RWPE2 (cell line): Measurements from ENCODE around the gene DNASE1L3.

Experiments
- ATAC-seq: fragments of 200-7000 bp; cut with Tn5 transposase; 3 replicates; pipeline ENCODE4 v1.9.1; 2021; ENCODE audit warnings: low read depth
- DNase-seq: peaks from one replicate; pipeline ENCODE4 v3.0.0-alpha.2; 2020; ENCODE audit warnings: low spot score
- H3K27ac ChIP-seq: fragments of 450-650 bp; 2 replicates; pipeline ENCODE4 v1.5.1; 2017; ENCODE audit warnings: mild to moderate bottlenecking; ENCODE audit not compliant: poor library complexity, severe bottlenecking
- H3K27me3 ChIP-seq: fragments of 250-450 bp; sonication (Bioruptor Pico); 2 replicates; pipeline ENCODE4 v1.5.1; 2021; ENCODE audit warnings: mild to moderate bottlenecking, moderate library complexity; ENCODE audit not compliant: insufficient read depth, poor library complexity, severe bottlenecking
- H3K36me3 ChIP-seq: fragments of 250-450 bp; sonication (Bioruptor Pico); 2 replicates; pipeline ENCODE4 v1.5.1; 2020; ENCODE audit warnings: low read depth, mild to moderate bottlenecking, moderate library complexity
- H3K4me1 ChIP-seq: fragments of 250-450 bp; sonication (Bioruptor Pico); 2 replicates; pipeline ENCODE4 v1.5.1; 2021; ENCODE audit warnings: mild to moderate bottlenecking, moderate library complexity; ENCODE audit not compliant: insufficient read depth, poor library complexity, severe bottlenecking
- H3K4me3 ChIP-seq: fragments of 250-450 bp; sonication (Bioruptor Pico); 2 replicates; pipeline ENCODE4 v1.5.1; 2021; ENCODE audit warnings: mild to moderate bottlenecking, moderate library complexity; ENCODE audit not compliant: severe bottlenecking
- H3K9me3 ChIP-seq: fragments of 250-450 bp; sonication (Bioruptor Pico); 2 replicates; pipeline ENCODE4 v1.5.1; 2021; ENCODE audit warnings: mild to moderate bottlenecking, moderate library complexity; ENCODE audit not compliant: severe bottlenecking
- TF ChIP-seq, protein P1 (sequence below): fragments of 450-650 bp; IDR thresholded peaks from one replicate; pipeline ENCODE4 v1.5.1; 2017; ENCODE audit warnings: mild to moderate bottlenecking, moderate library complexity; ENCODE audit not compliant: poor library complexity, severe bottlenecking

The DNASE1L3 gene, protein sequence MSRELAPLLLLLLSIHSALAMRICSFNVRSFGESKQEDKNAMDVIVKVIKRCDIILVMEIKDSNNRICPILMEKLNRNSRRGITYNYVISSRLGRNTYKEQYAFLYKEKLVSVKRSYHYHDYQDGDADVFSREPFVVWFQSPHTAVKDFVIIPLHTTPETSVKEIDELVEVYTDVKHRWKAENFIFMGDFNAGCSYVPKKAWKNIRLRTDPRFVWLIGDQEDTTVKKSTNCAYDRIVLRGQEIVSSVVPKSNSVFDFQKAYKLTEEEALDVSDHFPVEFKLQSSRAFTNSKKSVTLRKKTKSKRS

DNA sequence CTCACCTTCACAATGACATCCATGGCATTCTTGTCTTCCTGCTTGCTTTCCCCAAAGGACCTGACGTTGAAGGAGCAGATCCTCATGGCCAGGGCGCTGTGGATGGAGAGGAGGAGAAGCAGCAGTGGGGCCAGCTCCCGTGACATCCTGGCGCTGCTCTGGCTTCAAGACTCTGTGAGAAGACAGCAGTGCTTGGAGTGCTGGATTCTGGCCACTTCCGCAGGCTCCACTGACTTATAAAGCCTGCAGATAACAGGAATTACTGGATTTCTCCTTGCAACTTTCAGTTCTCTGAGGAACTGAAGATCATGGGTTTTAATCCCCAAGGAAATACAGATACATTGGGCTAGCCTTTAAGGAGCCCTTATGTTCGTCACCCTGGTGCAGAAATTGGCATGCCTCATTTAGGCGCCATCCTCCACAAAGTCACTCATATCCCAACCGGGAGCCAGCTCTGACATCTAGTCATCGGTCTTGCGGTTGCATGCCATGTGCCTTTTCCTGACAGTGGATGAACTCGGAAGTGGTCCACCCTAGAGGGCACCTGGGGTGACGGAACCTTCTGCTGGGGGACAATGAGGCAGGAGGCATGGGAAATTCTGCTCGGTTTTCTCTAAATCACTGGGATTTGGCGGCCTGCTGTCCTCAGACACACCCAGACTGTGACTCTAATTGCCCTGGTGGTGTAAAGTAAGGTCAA, at the start of gene DNASE1L3:
Gene DNASE1L3 (minus strand): TSS at position 212 of the 700 bp plus-strand sequence. CDS start 66 bp downstream, at position 146.
- Histone ChIP-seq H3K4me3 (no peak within 1 kb of the TSS), H3K27me3 (no peaks in the 10 kb centered on the region), H3K36me3 (no peaks in the 10 kb centered on the region), H3K27ac (no peak within 1 kb of the TSS), H3K9me3 (no peaks in the 10 kb centered on the region), H3K4me1 (peaks cover 28% of the 10 kb centered on the region)
- no peak for ATAC-seq
- no peak for DNase-seq
- TF ChIP-seq, protein P1, sequence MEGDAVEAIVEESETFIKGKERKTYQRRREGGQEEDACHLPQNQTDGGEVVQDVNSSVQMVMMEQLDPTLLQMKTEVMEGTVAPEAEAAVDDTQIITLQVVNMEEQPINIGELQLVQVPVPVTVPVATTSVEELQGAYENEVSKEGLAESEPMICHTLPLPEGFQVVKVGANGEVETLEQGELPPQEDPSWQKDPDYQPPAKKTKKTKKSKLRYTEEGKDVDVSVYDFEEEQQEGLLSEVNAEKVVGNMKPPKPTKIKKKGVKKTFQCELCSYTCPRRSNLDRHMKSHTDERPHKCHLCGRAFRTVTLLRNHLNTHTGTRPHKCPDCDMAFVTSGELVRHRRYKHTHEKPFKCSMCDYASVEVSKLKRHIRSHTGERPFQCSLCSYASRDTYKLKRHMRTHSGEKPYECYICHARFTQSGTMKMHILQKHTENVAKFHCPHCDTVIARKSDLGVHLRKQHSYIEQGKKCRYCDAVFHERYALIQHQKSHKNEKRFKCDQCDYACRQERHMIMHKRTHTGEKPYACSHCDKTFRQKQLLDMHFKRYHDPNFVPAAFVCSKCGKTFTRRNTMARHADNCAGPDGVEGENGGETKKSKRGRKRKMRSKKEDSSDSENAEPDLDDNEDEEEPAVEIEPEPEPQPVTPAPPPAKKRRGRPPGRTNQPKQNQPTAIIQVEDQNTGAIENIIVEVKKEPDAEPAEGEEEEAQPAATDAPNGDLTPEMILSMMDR, result no peak

DNA sequence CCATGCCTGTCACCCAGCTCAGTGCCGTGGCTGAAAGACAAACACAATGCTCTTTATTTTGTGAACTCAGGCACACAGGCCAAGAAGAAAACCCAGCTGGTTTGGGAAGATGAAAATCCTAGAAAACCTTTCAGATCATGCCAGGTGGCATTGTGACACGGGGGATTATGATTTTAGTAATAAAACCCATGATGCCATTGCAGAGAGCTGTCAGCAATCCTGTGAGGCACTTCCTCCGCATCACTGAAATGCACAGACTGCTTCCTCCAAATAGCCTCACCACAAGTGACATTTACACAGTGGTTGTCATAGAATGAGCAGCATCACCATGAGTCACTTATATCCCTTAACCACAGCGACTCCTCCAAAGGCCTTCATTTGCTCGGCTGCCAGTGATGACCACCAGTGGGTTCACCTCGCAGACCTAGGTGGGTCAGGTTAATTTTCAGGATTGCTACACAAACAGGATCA, 49.5 kb upstream of the DNASE1L3 start:
- Histone ChIP-seq H3K27ac (no peak overlapping the region), H3K9me3 (no peaks in the 10 kb centered on the region), H3K4me3 (no peak overlapping the region), H3K27me3 (no peaks in the 10 kb centered on the region), H3K36me3 (no peaks in the 10 kb centered on the region), H3K4me1 (no peaks in the 10 kb centered on the region)
- DNase-seq (no peak), ATAC-seq (no peak)
- TF ChIP-seq, protein P1, result no peak

DNA sequence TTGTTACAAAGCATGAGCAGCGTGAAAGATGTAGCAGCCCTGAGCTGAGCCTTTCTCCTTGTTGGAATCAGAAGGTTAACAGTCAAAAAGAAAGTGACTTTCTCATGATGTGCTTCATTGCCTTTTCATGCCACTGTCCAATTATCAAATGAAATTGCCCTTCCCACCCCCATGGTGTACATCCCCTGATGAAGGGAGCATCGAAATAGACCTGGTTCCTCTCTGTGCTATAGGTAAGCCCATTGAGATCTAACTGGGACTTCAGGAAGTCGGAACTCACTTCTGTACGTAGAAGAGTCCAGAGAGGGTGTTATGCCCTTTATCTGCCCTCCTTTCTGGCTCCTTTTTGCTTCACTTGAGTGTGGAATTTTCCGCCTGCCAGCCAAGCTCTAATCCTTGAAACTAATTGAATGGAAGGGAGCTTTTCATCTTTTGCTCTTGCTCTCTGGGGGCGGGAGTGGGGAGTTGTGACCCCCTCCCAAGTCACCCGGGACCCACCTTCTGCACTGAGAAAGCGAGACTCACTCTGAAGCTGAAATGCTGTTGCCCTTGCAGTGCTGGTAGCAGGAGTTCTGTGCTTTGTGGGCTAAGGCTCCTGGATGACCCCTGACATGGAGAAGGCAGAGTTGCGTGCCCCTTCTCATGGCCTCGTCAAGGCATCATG, 47.8 kb upstream of the DNASE1L3 start:
- H3K27ac ChIP-seq, result no peak overlapping the region
- ATAC-seq (no peak), DNase-seq (no peak)
- TF ChIP-seq, protein P1, result no peak
- H3K36me3 ChIP-seq, result no peaks in the 10 kb centered on the region
- no peak overlapping the region for H3K4me3 ChIP-seq
- no peaks in the 10 kb centered on the region for H3K9me3 ChIP-seq
- no peaks in the 10 kb centered on the region for H3K4me1 ChIP-seq
- H3K27me3 ChIP-seq, result no peaks in the 10 kb centered on the region

DNA sequence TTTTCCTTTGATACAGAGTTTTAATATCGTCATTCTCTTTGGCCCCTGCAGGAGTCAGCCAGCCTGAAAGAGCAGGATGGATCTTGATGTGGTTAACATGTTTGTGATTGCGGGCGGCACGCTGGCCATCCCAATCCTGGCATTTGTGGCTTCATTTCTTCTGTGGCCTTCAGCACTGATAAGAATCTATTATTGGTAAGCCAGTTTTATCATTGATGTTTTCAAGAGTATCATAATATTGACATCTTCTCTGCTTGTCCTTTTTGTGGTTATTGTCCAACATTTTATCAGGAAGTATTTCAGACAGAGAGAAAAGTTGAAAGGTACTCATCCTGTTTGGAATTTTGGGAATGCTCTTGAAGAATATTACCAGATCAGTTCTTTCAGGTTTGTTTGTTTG, 45.7 kb upstream of the DNASE1L3 start:
- DNase-seq (no peak), ATAC-seq (no peak)
- Histone ChIP-seq H3K4me1 (no peaks in the 10 kb centered on the region), H3K9me3 (no peaks in the 10 kb centered on the region), H3K27me3 (no peaks in the 10 kb centered on the region), H3K4me3 (no peak overlapping the region), H3K36me3 (0 out of 2 replicates have a peak, but pooled peaks cover 1% of the 10 kb centered on the region), H3K27ac (no peak overlapping the region)
- TF ChIP-seq, protein P1, result no peak
